GM12865 (cell line): ENCODE results near the gene TET1.
"Not testable (repeated sequence)": the region's sequence is repeated elsewhere in the genome, so short reads cannot be mapped to it uniquely, and the experiment has no call there.

ENCODE experiments used
- DNase-seq: peaks from one replicate; pipeline ENCODE4 v3.0.0; 2010; ENCODE audit warnings: low read depth
- H3K4me3 ChIP-seq: 2 replicates; pipeline ENCODE4 v1.5.1; 2011; ENCODE audit warnings: mild to moderate bottlenecking, low read depth, low read length, control low read depth
- TF ChIP-seq, protein P1 (sequence below): IDR thresholded peaks from 2 replicates; pipeline ENCODE4 v1.5.1; 2011; ENCODE audit warnings: low read length, control low read depth, low read depth, inconsistent platforms; ENCODE audit not compliant: insufficient read depth; ENCODE audit errors: missing control alignments

The TET1 gene

DNA sequence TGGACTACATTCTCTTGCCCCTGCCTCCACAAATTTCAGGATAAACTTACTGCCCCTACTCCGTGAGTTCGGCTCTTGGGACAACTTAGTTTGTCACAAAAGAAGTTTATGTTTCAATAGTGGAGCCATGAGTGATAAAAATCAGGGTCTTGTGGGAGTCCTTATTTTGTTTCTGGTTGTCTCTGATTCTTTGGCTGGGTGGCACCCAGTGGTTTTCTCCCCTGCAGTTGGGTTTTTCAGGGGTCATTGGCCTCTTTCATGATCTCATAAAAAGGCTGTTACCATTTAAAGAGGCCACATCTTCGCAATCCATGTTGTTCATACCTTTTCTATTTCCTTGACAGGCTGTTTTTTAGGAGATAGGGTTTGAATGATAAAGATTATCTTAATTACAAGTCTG lies 5.5 kb downstream of the TET1 start:
- TF ChIP-seq, protein P1, sequence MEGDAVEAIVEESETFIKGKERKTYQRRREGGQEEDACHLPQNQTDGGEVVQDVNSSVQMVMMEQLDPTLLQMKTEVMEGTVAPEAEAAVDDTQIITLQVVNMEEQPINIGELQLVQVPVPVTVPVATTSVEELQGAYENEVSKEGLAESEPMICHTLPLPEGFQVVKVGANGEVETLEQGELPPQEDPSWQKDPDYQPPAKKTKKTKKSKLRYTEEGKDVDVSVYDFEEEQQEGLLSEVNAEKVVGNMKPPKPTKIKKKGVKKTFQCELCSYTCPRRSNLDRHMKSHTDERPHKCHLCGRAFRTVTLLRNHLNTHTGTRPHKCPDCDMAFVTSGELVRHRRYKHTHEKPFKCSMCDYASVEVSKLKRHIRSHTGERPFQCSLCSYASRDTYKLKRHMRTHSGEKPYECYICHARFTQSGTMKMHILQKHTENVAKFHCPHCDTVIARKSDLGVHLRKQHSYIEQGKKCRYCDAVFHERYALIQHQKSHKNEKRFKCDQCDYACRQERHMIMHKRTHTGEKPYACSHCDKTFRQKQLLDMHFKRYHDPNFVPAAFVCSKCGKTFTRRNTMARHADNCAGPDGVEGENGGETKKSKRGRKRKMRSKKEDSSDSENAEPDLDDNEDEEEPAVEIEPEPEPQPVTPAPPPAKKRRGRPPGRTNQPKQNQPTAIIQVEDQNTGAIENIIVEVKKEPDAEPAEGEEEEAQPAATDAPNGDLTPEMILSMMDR = no peak
- no peak for DNase-seq
- no peak overlapping the region for H3K4me3 ChIP-seq

DNA sequence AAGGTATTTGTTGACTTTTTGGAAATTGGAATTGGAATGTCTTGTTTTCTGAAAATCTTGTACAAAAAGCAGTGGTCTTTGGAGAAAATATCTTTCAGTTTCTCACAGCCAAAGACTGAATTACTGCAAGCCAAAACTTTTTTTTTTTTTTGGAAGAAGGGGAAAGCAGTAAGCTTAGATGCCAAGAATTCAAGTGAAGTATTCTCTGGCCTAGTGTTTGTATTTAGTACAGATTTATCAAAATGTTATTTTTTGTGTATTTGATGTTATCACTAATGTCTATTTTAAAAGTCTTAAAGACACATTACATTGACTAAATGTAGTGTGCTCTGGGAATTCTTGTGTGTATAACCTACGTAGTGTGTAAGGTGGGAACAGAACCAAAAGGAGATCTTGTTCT lies 6.2 kb downstream of the TET1 start:
- TF ChIP-seq, protein P1 = no peak
- DNase-seq = no peak
- H3K4me3 ChIP-seq = no peak overlapping the region

DNA sequence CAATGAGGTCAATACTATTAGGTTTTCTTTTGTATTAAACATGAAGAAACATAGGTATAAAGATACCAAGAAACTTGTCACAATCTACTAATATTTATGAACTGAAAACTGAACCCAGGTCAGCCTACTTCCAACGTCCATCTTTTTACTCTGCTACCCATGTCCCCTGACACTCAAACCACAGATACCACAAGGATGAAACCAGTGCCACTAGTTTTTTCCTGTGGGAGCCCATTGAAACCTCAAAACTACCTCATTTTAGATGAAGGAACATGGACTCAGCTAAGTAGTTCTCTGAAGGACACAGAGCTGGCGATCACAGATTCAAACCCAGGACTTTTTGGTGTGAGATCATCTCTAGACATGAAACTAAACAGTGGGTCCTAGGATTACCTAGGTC lies 6.8 kb downstream of the TET1 start:
- TF ChIP-seq, protein P1 = no peak
- peak; percentile 40 for DNase-seq
- no peak overlapping the region for H3K4me3 ChIP-seq

DNA sequence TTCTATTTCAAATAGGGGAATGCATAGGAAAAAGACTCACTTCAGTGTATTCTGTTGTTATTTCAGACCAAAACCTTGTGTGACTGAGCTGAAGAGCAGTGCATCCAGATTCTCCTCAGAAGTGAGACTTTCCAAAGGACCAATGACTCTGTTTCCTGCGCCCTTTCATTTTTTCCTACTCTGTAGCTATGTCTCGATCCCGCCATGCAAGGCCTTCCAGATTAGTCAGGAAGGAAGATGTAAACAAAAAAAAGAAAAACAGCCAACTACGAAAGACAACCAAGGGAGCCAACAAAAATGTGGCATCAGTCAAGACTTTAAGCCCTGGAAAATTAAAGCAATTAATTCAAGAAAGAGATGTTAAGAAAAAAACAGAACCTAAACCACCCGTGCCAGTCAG lies 12.0 kb downstream of the TET1 start:
- DNase-seq = no peak
- TF ChIP-seq, protein P1 = no peak
- H3K4me3 ChIP-seq = no peak overlapping the region

DNA sequence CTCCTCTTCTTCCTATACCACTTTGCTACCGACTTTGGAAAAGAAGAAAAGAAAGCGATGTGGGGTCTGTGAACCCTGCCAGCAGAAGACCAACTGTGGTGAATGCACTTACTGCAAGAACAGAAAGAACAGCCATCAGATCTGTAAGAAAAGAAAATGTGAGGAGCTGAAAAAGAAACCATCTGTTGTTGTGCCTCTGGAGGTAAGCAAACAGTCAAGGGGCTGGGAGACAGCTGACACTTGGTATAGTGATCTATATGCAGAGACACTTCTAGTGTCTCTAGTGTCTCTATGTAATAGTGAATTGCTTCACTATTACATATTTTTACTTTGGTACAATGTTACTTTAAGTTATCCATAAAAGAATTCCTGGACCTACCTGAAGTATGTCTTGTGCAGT lies 13.9 kb downstream of the TET1 start:
- no peak overlapping the region for H3K4me3 ChIP-seq
- TF ChIP-seq, protein P1 = no peak
- DNase-seq = no peak

DNA sequence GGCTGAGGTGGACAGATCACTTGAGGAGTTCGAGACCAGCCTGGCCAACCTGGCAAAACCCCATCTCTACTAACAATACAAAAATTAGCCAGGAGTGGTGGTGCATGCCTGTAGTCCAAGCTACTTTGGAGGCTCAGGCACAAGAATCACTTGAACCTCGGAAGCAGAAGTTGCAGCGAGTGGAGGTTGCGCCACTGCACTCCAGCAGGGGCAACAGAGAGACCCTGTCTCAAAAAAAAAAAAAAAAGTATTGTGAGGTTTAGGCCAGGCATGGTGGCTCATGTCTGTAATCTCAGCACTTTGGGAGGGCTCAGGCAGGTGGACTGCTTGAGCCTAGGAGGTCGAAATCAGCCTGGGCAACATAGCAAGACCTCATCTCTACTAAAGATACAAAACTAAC lies 16.0 kb downstream of the TET1 start:
- H3K4me3 ChIP-seq = no peak overlapping the region
- TF ChIP-seq, protein P1 = no peak
- DNase-seq = no peak

DNA sequence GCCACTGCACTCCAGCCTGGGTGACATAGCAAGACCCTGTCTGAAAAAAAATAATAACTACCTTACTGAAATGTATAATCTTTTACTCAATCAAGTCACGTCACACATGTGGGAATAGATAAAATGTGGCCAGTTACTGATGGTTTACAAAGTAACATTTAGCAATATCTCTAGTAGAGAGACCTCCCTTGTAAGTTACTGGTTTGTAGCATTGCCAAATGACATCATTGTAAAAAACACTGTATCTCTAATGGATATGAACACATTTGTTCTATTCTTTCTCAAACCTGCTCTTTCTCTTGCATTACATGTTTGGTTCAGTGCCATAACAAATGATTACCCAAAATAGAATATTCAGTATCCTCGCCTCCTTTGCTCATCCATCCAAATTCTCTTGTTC lies 18.8 kb downstream of the TET1 start:
- TF ChIP-seq, protein P1 = no peak
- H3K4me3 ChIP-seq = no peak overlapping the region
- no peak for DNase-seq

DNA sequence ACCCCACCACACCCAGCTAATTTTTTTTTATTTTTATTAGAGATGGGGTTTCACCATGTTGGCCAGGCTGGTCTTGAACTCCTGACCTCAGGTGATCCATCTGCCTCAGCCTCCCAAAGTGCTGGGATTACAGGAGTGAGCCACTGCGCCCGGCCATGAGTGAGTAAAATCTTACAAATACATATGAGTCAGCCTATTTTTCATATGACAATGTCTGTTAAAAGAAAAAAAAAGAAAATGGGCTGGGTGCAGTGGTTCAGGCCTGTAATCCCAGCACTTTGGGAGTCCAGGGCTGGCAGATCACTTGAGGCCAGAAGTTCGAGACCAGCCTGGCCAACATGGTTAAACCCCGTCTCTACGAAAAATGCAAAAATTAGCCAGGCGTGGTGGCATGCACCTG lies 24.1 kb downstream of the TET1 start:
- not testable (repeated sequence) for H3K4me3 ChIP-seq, DNase-seq
